Measurements from ENCODE around the gene MEF2A.

DNA sequence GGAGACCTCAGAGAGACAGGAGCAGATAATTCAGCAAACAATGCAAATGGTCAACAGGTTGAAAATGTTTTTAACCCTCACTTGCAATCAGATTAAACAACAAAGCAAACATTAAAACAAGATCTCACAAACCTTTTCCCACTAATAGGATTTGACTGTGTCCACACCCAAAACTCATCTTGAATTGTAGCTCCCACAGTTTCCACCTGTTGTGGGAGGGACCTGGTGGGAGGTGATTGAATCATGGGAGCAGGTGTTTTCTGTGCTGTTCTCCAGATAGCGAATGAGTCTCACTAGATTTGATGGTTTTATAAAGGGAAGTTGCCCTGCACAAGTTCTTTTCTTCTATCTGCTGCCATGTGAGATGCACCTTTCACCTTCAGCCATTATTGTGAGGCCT is 168.8 kb downstream of the MEF2A start:
- TF ChIP-seq, protein P1, sequence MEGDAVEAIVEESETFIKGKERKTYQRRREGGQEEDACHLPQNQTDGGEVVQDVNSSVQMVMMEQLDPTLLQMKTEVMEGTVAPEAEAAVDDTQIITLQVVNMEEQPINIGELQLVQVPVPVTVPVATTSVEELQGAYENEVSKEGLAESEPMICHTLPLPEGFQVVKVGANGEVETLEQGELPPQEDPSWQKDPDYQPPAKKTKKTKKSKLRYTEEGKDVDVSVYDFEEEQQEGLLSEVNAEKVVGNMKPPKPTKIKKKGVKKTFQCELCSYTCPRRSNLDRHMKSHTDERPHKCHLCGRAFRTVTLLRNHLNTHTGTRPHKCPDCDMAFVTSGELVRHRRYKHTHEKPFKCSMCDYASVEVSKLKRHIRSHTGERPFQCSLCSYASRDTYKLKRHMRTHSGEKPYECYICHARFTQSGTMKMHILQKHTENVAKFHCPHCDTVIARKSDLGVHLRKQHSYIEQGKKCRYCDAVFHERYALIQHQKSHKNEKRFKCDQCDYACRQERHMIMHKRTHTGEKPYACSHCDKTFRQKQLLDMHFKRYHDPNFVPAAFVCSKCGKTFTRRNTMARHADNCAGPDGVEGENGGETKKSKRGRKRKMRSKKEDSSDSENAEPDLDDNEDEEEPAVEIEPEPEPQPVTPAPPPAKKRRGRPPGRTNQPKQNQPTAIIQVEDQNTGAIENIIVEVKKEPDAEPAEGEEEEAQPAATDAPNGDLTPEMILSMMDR (IDR thresholded peaks at IDR 0.05): no peak
- no peak for TF ChIP-seq POLR2A (IDR thresholded peaks at IDR 0.05)

All from thyroid gland (tissue), 4 donors.